H1 (cell line): Measurements from ENCODE around the gene EPB41L2. TPM values are rescaled to one million over a fixed set of nuclear protein-coding genes. Genes with fewer than 3 reads are reported as not detected.

Experiments used
- KDM1A ChIP-seq: fragments of 200-600, 300-600 bp; sonication (generic); IDR thresholded peaks from 2 replicates; pipeline ENCODE4 v1.7.1; 2016; ENCODE audit warnings: mild to moderate bottlenecking, low read length, borderline replicate concordance
- RBBP5 ChIP-seq: IDR thresholded peaks from 2 replicates; pipeline ENCODE4 v1.7.1; 2012; ENCODE audit warnings: low read depth, mild to moderate bottlenecking, inconsistent platforms, low read length, moderate library complexity, borderline replicate concordance
- ZNF274 ChIP-seq: IDR thresholded peaks from 2 replicates; pipeline ENCODE4 v1.7.0; 2012; ENCODE audit warnings: low read length, borderline replicate concordance; ENCODE audit errors: extremely low read depth
- polyA plus RNA-seq, 7 experiments: library from polyadenylated mRNA; depleted of rRNA in 3 of 7; stranded (reverse) in 5 of 7; unstranded in 2 of 7; fragments of >200 nt in 5 of 7; fragments of 200-250 nt in 2 of 7; gene quantifications; 1 replicate in 5 of 7; 2 replicates in 1 of 7; 4 replicates in 1 of 7; pipeline versions ENCODE4 v1.2.1 to v1.2.3, GENCODE V29; 2011 to 2013; ENCODE audit warnings: missing spikeins in 2 of 7, mixed read lengths in 2 of 7
- total RNA-seq: library from RNA; stranded (reverse); fragmentation: NEBNext Ultra II Directional; extraction: Animal tissue kit (Norgen Biotek cat#: 25700); gene quantifications from 2 replicates; pipeline ENCODE4 v1.2.1, GENCODE V29; 2021

Gene EPB41L2
- total and polyA plus RNA-seq, 2 of the 8 experiments (the other 6 are each of a cell fraction or from before 2014, with no cell fraction given), result 22.5 to 123 TPM

DNA sequence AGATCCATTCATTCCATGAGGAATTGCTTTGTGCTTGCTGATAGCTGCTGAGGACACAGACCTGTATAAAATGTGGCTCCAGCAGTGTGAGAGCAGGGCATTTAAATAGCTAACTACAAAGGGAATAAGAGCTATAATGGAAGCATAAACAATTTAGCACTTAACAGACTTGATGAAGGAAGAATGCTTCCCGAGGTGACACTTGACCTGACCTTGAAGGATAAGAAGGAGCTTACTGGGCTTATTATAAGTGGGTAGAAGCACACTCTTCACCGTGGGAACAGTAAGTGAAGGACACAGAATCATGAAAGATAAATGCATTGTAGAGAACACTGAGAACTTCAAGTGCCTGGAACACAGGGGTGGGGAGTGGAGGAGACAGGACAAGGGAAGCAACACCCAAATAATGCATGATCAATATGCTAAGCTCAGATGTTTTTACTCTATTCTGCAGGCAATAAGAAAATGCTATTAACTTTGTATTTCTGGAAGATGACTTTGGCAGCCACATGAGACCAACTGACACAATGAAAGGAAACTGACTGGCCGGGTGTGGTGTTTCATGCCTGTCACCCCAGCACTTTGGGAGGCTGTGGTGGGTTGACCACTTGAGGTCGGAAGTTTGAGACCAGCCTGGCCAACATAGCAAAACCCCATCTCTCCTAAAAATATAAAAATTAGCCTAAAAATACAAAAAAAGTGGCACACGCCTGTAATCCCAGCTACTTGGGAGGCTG, 84.2 kb downstream of the EPB41L2 start (continued):
- TF ChIP-seq KDM1A, result no peak
- no peak for TF ChIP-seq RBBP5
- TF ChIP-seq ZNF274, result no peak
